ENCODE results near the gene KCNN3. TPM values are rescaled to one million over a fixed set of nuclear protein-coding genes. Genes with fewer than 3 reads are reported as not detected.

KCNN3 gene
- total and polyA plus RNA-seq, 10 donors, result 0.13 to 15.1 (median 7.4) TPM

- intact Hi-C loops (cut with DNase I; ENCODE audit: low total_unique reads), result no loop called here
- no peak for DNase-seq
- no peak overlapping the region for H3K4me3 ChIP-seq
- 84 to 97% (median 93%) methylated on average over 5 of the region's 5 CpGs for WGBS, 5 donors
- TF ChIP-seq CTCF (IDR thresholded peaks at IDR 0.05 in 8 of 11, conservative IDR thresholded peaks at IDR 0.05 in 3 of 11) (no peak), POLR2AphosphoS5 (IDR thresholded peaks at IDR 0.05) (no peak), POLR2A (IDR thresholded peaks at IDR 0.05) (no peak)
- peaks cover 0 to 3% (median 0%) of the 10 kb centered on the region in 7 donors for H3K27me3 ChIP-seq (replicated peaks in 1 of 7)
- H3K36me3 ChIP-seq, result no peaks in the 10 kb centered on the region
- no peak overlapping the region for H3K27ac ChIP-seq
- H3K9me3 ChIP-seq, result no peaks in the 10 kb centered on the region
- no peaks in the 10 kb centered on the region for H3K4me1 ChIP-seq
These were observed 70.9 kb downstream of the KCNN3 start for GRCh38 chr1:154799188-154799587.

- peaks cover 0 to 3% (median 0%) of the 10 kb centered on the region in 7 donors for H3K27me3 ChIP-seq (replicated peaks in 1 of 7)
- intact Hi-C loops (cut with DNase I; ENCODE audit: low total_unique reads), result no loop called here
- TF ChIP-seq CTCF (IDR thresholded peaks at IDR 0.05 in 8 of 11, conservative IDR thresholded peaks at IDR 0.05 in 3 of 11) (no peak), POLR2AphosphoS5 (IDR thresholded peaks at IDR 0.05) (no peak), POLR2A (IDR thresholded peaks at IDR 0.05) (no peak)
- no peaks in the 10 kb centered on the region for H3K4me1 ChIP-seq
- DNase-seq, result no peak
- no peaks in the 10 kb centered on the region for H3K9me3 ChIP-seq
- no peak overlapping the region for H3K27ac ChIP-seq
- WGBS, 5 donors, result 69 to 93% (median 78%) methylated on average over 1 of the region's 1 CpG
- H3K4me3 ChIP-seq, result no peak overlapping the region
- no peaks in the 10 kb centered on the region for H3K36me3 ChIP-seq
These were observed 71.4 kb downstream of the KCNN3 start for GRCh38 chr1:154798645-154799044.

GRCh38 chr1:154797175-154797574 lies 72.9 kb downstream of the KCNN3 start:
- H3K4me3 ChIP-seq, result no peak overlapping the region
- WGBS, 5 donors, result 88 to 91% (median 89%) methylated on average over 6 of the region's 6 CpGs
- H3K27me3 ChIP-seq (replicated peaks in 1 of 7), result peaks cover 0 to 10% (median 0%) of the 10 kb centered on the region in 7 donors
- H3K9me3 ChIP-seq, result no peaks in the 10 kb centered on the region
- no peak for DNase-seq
- TF ChIP-seq POLR2AphosphoS5 (IDR thresholded peaks at IDR 0.05) (no peak), POLR2A (IDR thresholded peaks at IDR 0.05) (no peak), CTCF (IDR thresholded peaks at IDR 0.05 in 8 of 11, conservative IDR thresholded peaks at IDR 0.05 in 3 of 11) (no peak)
- intact Hi-C loops (cut with DNase I; ENCODE audit: low total_unique reads), result no loop called here
- H3K36me3 ChIP-seq, result no peaks in the 10 kb centered on the region
- peaks cover 0 to under 1% (median 0%) of the 10 kb centered on the region in 6 donors for H3K4me1 ChIP-seq
- no peak overlapping the region for H3K27ac ChIP-seq

GRCh38 chr1:154796303-154796892 lies 73.7 kb downstream of the KCNN3 start:
- 69 to 81% (median 77%) methylated on average over 15 of the region's 15 CpGs for WGBS, 5 donors

More at GRCh38 chr1:154796303-154796892, 73.7 kb downstream of the KCNN3 start:
- intact Hi-C loops (cut with DNase I; ENCODE audit: low total_unique reads), result no loop called here
- DNase-seq, result no peak
- TF ChIP-seq CTCF (IDR thresholded peaks at IDR 0.05 in 8 of 11, conservative IDR thresholded peaks at IDR 0.05 in 3 of 11), result no peak
- TF ChIP-seq POLR2AphosphoS5 (IDR thresholded peaks at IDR 0.05), result no peak
- no peak for TF ChIP-seq POLR2A (IDR thresholded peaks at IDR 0.05)
- Histone ChIP-seq H3K27ac (no peak overlapping the region), H3K4me1 (peaks cover 0 to 8% (median 7%) of the 10 kb centered on the region in 6 donors), H3K9me3 (no peaks in the 10 kb centered on the region), H3K4me3 (no peak overlapping the region), H3K36me3 (no peaks in the 10 kb centered on the region), H3K27me3 (replicated peaks in 1 of 7) (peaks cover 0 to 13% (median 0%) of the 10 kb centered on the region in 7 donors)
